HEK293 (cell line): ENCODE data around the gene PTPN3.

ENCODE experiments used
- ATF2 ChIP-seq: fragments of 450-650 bp; formaldehyde crosslinking; IDR thresholded peaks from 2 replicates; pipeline ENCODE4 v1.5.1; 2016; ENCODE audit warnings: missing biosample characterization, missing genetic modification characterization, low read depth
- CTCF ChIP-seq: fragments of 450-650 bp; formaldehyde crosslinking; IDR thresholded peaks from 2 replicates; pipeline ENCODE4 v1.5.1; 2016; ENCODE audit warnings: missing biosample characterization, missing genetic modification characterization
- PRDM6 ChIP-seq: fragments of 450-650 bp; formaldehyde crosslinking; IDR thresholded peaks from 2 replicates; pipeline ENCODE4 v1.5.1; 2017; ENCODE audit warnings: missing biosample characterization, missing genetic modification characterization
- YY1 ChIP-seq: fragments of 450-650 bp; formaldehyde crosslinking; IDR thresholded peaks from 2 replicates; pipeline ENCODE4 v1.5.1; 2018; ENCODE audit warnings: missing biosample characterization, missing genetic modification characterization
- ZNF112 ChIP-seq: fragments of 450-650 bp; formaldehyde crosslinking; IDR thresholded peaks from 2 replicates; pipeline ENCODE4 v1.5.0; 2017; ENCODE audit warnings: missing biosample characterization, missing genetic modification characterization
- ZNF350 ChIP-seq: fragments of 450-650 bp; formaldehyde crosslinking; IDR thresholded peaks from 2 replicates; pipeline ENCODE4 v1.5.0; 2017; ENCODE audit warnings: missing biosample characterization, mild to moderate bottlenecking, missing genetic modification characterization
- ZNF777 ChIP-seq: fragments of 450-650 bp; formaldehyde crosslinking; IDR thresholded peaks from 2 replicates; pipeline ENCODE4 v1.5.1; 2017; ENCODE audit warnings: missing biosample characterization, missing genetic modification characterization, borderline replicate concordance

GRCh38 chr9:109478051-109478563 lies 20.0 kb downstream of the PTPN3 start:
- TF ChIP-seq ZNF350 (tag by site-specific recombination) (no peak), ATF2 (tag by site-specific recombination) (no peak), CTCF (tag by site-specific recombination) (no peak), PRDM6 (tag by site-specific recombination) (no peak), YY1 (tag by site-specific recombination) (no peak), ZNF112 (no peak), ZNF777 (tag by site-specific recombination) (no peak)
